Measurements from ENCODE around the gene RFX2.
A peak's percentile ranks its signal among the peaks of the same experiment; 100 is the strongest.

The RFX2 gene

DNA sequence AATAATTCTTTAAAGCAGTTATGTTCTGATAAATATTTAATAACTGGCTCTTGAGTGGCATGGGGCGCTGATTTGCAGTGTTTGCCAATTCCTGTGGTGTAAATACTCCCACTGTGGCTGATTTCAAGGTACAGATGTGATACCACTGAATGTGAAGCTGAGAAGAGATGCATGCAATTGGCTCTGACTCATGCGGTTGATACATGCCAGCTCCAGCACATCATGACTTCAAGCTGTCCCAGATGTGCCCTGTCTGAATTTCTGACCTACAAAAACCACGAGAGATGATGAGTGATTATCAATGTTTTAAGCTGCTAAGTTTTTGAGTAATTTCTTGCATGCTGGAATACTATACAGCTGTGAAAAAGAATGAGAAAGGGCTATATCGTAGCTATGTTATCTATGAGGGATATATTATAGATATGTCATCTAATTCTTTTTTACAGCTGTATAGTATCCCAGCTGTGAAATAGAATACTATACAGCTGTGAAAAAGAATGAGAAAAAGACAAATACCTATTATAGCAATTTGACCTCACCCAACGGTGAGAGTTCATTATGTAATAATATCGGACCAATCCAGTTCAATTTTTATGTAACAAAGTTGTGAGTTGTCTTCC lies 17.5 kb upstream of the RFX2 start:
- H3K27ac ChIP-seq: no peak overlapping the region
- TF ChIP-seq, protein P1, sequence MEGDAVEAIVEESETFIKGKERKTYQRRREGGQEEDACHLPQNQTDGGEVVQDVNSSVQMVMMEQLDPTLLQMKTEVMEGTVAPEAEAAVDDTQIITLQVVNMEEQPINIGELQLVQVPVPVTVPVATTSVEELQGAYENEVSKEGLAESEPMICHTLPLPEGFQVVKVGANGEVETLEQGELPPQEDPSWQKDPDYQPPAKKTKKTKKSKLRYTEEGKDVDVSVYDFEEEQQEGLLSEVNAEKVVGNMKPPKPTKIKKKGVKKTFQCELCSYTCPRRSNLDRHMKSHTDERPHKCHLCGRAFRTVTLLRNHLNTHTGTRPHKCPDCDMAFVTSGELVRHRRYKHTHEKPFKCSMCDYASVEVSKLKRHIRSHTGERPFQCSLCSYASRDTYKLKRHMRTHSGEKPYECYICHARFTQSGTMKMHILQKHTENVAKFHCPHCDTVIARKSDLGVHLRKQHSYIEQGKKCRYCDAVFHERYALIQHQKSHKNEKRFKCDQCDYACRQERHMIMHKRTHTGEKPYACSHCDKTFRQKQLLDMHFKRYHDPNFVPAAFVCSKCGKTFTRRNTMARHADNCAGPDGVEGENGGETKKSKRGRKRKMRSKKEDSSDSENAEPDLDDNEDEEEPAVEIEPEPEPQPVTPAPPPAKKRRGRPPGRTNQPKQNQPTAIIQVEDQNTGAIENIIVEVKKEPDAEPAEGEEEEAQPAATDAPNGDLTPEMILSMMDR (IDR thresholded peaks at IDR 0.05): no peak
- TF ChIP-seq ZFX (IDR thresholded peaks at IDR 0.05; ENCODE audit: borderline replicate concordance): no peak

DNA sequence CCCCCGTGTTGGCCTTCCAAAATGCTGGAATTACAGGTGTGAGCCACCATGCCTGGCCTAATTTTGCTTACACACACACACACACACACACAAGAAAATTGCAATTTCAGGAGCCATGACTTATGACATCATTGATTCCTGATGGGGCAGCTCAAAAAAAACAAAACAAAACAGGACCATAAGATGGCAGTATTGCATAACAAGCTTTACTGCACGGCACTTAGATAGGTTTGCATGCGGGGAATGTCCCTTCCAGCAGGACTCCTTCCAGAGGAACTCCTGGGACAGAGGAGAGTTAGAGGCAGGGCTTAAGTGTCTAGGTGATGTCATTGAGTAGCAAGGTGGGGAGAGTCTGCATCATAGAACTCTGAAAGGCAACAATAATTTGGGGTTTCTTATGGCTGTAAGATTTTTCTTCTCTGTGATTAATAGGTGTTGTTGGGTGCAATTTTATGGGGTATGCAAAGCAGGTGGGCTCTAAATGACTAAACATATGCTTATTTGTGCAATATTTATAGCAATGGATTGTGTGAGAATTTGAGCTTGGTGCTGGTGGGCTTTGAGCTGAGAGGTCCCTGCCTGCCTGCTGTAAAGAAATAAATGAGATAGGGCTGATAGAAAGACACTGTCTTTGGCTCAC lies 16.2 kb upstream of the RFX2 start:
- TF ChIP-seq, protein P1 (IDR thresholded peaks at IDR 0.05): no peak; the same call in 1 of the 2 replicates
- no peak for TF ChIP-seq ZFX (IDR thresholded peaks at IDR 0.05; ENCODE audit: borderline replicate concordance)
- no peak overlapping the region for H3K27ac ChIP-seq

DNA sequence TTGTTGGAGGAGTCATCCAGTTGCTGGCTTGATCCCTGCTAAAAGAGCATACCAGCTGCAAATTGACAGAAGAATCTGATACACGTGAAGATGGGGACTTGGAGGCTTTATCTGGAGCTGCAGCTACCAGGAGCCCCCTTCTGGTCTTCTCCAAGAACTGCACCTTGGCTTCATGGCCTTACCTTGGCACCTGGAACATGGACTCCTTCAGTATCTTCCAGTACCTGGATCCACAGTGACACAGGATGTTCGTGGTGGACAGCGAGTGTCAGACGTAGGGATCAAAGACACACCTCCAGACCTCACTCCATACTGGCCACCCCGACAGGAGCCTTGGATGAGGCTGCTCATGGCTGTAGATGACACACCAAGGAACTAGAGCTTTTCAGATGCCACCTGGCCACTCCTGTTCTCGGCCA lies 15.3 kb upstream of the RFX2 start:
- no peak overlapping the region for H3K27ac ChIP-seq
- no peak for TF ChIP-seq ZFX (IDR thresholded peaks at IDR 0.05; ENCODE audit: borderline replicate concordance)
- TF ChIP-seq, protein P1 (IDR thresholded peaks at IDR 0.05): peak; percentile 89

DNA sequence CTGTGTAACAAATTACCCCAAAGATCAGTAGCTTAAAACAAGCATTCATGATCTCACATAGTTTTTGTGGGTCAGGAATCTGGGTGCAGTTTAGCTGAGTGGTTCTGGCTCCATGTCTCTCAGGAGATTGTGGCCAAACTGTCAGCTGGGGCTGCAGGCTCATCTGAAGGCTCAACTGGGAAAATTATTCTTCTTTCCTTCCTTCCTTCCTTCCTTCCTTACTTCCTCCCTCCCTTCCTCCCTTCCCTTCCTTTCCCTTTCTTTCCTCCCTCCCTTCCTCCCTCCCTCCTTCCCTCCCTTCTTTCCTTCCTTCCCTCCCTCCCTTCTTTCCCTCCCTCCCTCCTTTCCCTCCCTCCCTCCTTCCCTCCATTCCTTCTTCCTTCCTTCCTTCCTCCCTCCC lies 8.7 kb upstream of the RFX2 start:
- no peak for TF ChIP-seq ZFX (IDR thresholded peaks at IDR 0.05; ENCODE audit: borderline replicate concordance)
- TF ChIP-seq, protein P1 (IDR thresholded peaks at IDR 0.05): no peak
- H3K27ac ChIP-seq: no peak overlapping the region

DNA sequence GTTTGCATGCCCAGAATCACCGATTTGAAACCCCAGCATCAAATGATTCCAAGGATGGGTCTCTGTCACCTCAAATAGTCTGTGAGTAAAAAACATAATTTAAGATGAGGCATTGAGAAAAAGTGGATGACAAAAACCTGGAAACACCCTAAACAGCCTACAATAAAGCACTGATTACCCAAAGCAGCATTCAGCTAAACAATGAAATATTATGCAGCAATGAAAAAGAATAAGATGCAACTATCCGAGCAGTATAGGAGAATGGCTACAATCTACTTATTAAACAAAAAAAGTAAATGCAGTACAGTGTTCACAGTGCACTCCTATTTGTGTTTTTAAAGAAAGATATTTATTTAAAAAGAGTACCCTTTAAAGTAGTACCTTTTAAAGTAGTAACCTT lies 7.7 kb upstream of the RFX2 start:
- H3K27ac ChIP-seq: no peak overlapping the region
- TF ChIP-seq, protein P1 (IDR thresholded peaks at IDR 0.05): no peak
- TF ChIP-seq ZFX (IDR thresholded peaks at IDR 0.05; ENCODE audit: borderline replicate concordance): no peak

DNA sequence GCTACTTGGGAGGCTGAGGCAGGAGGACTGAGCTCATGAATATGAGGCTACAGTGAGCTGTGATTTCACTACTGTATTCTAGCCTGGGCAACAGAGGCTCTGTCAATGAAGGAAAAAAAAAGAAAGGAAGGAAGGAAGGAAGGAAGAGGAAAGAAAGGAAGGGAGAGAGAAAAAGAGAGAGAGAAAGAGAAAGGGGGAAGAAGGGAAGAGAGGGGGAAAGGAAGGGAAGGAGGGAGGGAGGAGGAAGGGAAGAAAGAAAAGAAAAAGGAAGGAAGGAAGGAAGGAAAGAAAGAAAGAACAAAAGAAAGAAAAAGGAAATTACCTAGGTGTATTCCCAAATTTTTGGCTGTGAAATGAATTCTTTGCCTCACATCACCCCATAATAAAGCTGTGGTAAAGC lies 7.2 kb upstream of the RFX2 start:
- H3K27ac ChIP-seq: no peak overlapping the region

More for the DNA sequence above, 7.2 kb upstream of the RFX2 start:
- TF ChIP-seq, protein P1 (IDR thresholded peaks at IDR 0.05): no peak
- TF ChIP-seq ZFX (IDR thresholded peaks at IDR 0.05; ENCODE audit: borderline replicate concordance): no peak

All from 22Rv1 (cell line).